PC-9 (cell line): ENCODE measurements around the gene MAP3K2. TPM values are rescaled to one million over a fixed set of nuclear protein-coding genes. Genes with fewer than 3 reads are reported as not detected.

ENCODE experiments used
- BruUV-seq: library from RNA; stranded (reverse); fragments of 400-500 nt; replicated peaks from 2 replicates; lab custom pipeline; 2021; lab: Mats Ljungman, UMichigan
- CTCF ChIA-PET: fragments of 300-600 bp; sonication (Branson Sonifier 250); formaldehyde crosslinking; loops from one replicate; lab custom pipeline; 2022; ENCODE audit warnings: antibody characterized with exemption; lab: Charles Lee
- POLR2A ChIA-PET: fragments of 300-600 bp; sonication (Branson Sonifier 250); formaldehyde crosslinking; loops from one replicate; lab custom pipeline; 2022; ENCODE audit warnings: antibody characterized with exemption; ENCODE audit not compliant: unreplicated experiment; lab: Charles Lee
- DNase-seq, 2 experiments: peaks; one replicate each; pipeline versions ENCODE4 v3.0.0 to v3.0.0-alpha.2; 2015 to 2022; ENCODE audit warnings: mixed read lengths in 1 of 2
- H2AFZ ChIP-seq: fragments of 200-600 bp; sonication (generic); 2 replicates; pipeline ENCODE4 v1.8.1; 2017; ENCODE audit warnings: antibody characterized with exemption
- H3F3A ChIP-seq: fragments of 200-600 bp; sonication (generic); 2 replicates; pipeline ENCODE4 v1.8.1; 2017; ENCODE audit warnings: antibody characterized with exemption, mild to moderate bottlenecking, low read depth; ENCODE audit not compliant: insufficient read depth
- H3K27ac ChIP-seq: fragments of 200-600 bp; sonication (generic); 2 replicates; pipeline ENCODE4 v1.6.1; 2016; ENCODE audit warnings: mixed run types
- H3K27me3 ChIP-seq: fragments of 200-600 bp; sonication (generic); 2 replicates; pipeline ENCODE4 v1.6.1; 2016; ENCODE audit warnings: low read depth, mixed run types; ENCODE audit not compliant: insufficient read depth
- H3K36me3 ChIP-seq: fragments of 200-600 bp; sonication (generic); 2 replicates; pipeline ENCODE4 v1.6.1; 2016; ENCODE audit warnings: low read depth, mixed run types
- H3K4me1 ChIP-seq: fragments of 200-600 bp; sonication (generic); replicated peaks from 2 replicates; pipeline ENCODE4 v1.6.1; 2016; ENCODE audit warnings: mixed run types; ENCODE audit not compliant: insufficient read depth
- H3K4me2 ChIP-seq: fragments of 200-600 bp; sonication (generic); 2 replicates; pipeline ENCODE4 v1.6.1; 2017; ENCODE audit warnings: mixed run types
- H3K4me3 ChIP-seq: fragments of 200-600 bp; sonication (generic); 2 replicates; pipeline ENCODE4 v1.6.1; 2016; ENCODE audit warnings: mixed run types
- H3K79me2 ChIP-seq: fragments of 200-600 bp; sonication (generic); 2 replicates; pipeline ENCODE4 v1.6.1; 2017; ENCODE audit warnings: low read depth, mixed run types
- H3K9me2 ChIP-seq: fragments of 200-600 bp; sonication (generic); 2 replicates; pipeline ENCODE4 v1.8.1; 2017; ENCODE audit warnings: mild to moderate bottlenecking; ENCODE audit not compliant: insufficient read depth
- H3K9me3 ChIP-seq: fragments of 200-600 bp; sonication (generic); 2 replicates; pipeline ENCODE4 v1.8.1; 2016; ENCODE audit warnings: low read depth; ENCODE audit not compliant: insufficient read depth
- H4K20me1 ChIP-seq: fragments of 200-600 bp; sonication (generic); 2 replicates; pipeline ENCODE4 v1.8.1; 2017; ENCODE audit not compliant: insufficient read depth
- EZH2 ChIP-seq: fragments of 200-600 bp; sonication (generic); IDR thresholded peaks from 2 replicates; pipeline ENCODE4 v1.8.0; 2017; ENCODE audit warnings: antibody characterized with exemption, low read depth
- intact Hi-C: fragments of 100-400 bp; cut with micrococcal nuclease; formaldehyde crosslinking; loops from one replicate; pipeline ENCODE4 v1.10.0; 2022; ENCODE audit not compliant: unreplicated experiment
- total RNA-seq: library from RNA; stranded (reverse); gene quantifications from 2 replicates; pipeline ENCODE4 v1.2.3, GENCODE V29; 2021
- TF ChIP-seq, protein P1 (sequence below): fragments of 200-600 bp; sonication (generic); conservative IDR thresholded peaks from 2 replicates; pipeline ENCODE4 v1.6.1; 2017; ENCODE audit warnings: mixed run types, antibody characterized with exemption, mild to moderate bottlenecking, moderate library complexity

The MAP3K2 gene
- total RNA-seq, 1 experiment from 2014 or later: 81.2 TPM

- TF ChIP-seq EZH2: no peak
- TF ChIP-seq, protein P1, sequence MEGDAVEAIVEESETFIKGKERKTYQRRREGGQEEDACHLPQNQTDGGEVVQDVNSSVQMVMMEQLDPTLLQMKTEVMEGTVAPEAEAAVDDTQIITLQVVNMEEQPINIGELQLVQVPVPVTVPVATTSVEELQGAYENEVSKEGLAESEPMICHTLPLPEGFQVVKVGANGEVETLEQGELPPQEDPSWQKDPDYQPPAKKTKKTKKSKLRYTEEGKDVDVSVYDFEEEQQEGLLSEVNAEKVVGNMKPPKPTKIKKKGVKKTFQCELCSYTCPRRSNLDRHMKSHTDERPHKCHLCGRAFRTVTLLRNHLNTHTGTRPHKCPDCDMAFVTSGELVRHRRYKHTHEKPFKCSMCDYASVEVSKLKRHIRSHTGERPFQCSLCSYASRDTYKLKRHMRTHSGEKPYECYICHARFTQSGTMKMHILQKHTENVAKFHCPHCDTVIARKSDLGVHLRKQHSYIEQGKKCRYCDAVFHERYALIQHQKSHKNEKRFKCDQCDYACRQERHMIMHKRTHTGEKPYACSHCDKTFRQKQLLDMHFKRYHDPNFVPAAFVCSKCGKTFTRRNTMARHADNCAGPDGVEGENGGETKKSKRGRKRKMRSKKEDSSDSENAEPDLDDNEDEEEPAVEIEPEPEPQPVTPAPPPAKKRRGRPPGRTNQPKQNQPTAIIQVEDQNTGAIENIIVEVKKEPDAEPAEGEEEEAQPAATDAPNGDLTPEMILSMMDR: no peak
- no TSS peak for BruUV-seq
- Histone ChIP-seq H3K4me3 (no peak overlapping the region), H3K4me1 (no peaks in the 10 kb centered on the region), H3K79me2 (0 out of 2 replicates have a peak, but pooled peaks cover 24% of the 10 kb centered on the region), H3K27me3 (no peaks in the 10 kb centered on the region), H3K9me2 (no peaks in the 10 kb centered on the region), H3K36me3 (peaks cover 88% of the 10 kb centered on the region), H3F3A (0 out of 2 replicates have a peak, but pooled peaks cover 6% of the 10 kb centered on the region), H3K4me2 (no peak overlapping the region), H4K20me1 (peaks cover 9% of the 10 kb centered on the region), H3K27ac (no peak overlapping the region), H2AFZ (no peak overlapping the region), H3K9me3 (no peaks in the 10 kb centered on the region)
- CTCF ChIA-PET: no interaction called here
- POLR2A ChIA-PET: no interaction called here
- intact Hi-C loops: no loop called here
- no peak for DNase-seq
These were observed 104.5 kb downstream of the MAP3K2 start for GRCh38 chr2:127283275-127283674.

DNA sequence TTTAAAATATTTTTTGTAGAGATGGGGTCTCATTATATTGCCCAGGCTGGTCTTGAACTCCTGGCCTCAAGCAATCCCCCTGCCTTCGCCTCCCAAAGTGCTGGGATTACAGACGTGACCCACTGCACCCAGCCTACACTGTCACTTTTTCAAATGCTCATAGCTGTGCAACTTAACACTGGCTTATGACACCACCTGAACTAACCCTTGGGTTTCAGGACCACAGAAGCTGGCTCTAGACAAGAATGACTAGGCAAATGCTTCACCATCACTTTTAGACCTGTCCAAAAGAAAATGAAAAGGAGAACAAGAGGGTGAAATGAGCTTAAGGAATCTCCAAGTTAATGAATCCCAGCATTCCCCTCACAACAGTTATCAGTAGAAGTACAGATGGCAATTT is 107.1 kb downstream of the MAP3K2 start:
- Histone ChIP-seq H3K36me3 (peaks cover 75% of the 10 kb centered on the region), H3K4me3 (no peak overlapping the region), H3K4me2 (no peak overlapping the region), H2AFZ (no peak overlapping the region), H3K4me1 (no peaks in the 10 kb centered on the region), H3K9me3 (no peaks in the 10 kb centered on the region), H3K27me3 (no peaks in the 10 kb centered on the region), H3K9me2 (no peaks in the 10 kb centered on the region), H3F3A (0 out of 2 replicates have a peak, but pooled peaks cover 6% of the 10 kb centered on the region), H4K20me1 (peaks cover 9% of the 10 kb centered on the region), H3K27ac (no peak overlapping the region), H3K79me2 (peaks cover 24% of the 10 kb centered on the region; the same call in 1 of the 2 replicates)
- TF ChIP-seq, protein P1: no peak
- TF ChIP-seq EZH2: no peak
- no peak for DNase-seq
- no TSS peak for BruUV-seq
- ChIA-PET CTCF (no interaction called here), POLR2A (interaction anchor here (0.6 kb wide), 1 partner anchor 12 kb away, joined by 6 read pairs; no protein-coding TSS in a partner anchor)
- intact Hi-C loops: no loop called here

- ChIA-PET CTCF (no interaction called here), POLR2A (no interaction called here)
- Histone ChIP-seq H3K4me3 (no peak overlapping the region), H3K4me2 (no peak overlapping the region), H3K4me1 (no peaks in the 10 kb centered on the region), H3K27ac (no peak overlapping the region), H3K36me3 (peaks cover 75% of the 10 kb centered on the region), H3F3A (0 out of 2 replicates have a peak, but pooled peaks cover 6% of the 10 kb centered on the region), H4K20me1 (peaks cover 9% of the 10 kb centered on the region), H3K9me2 (no peaks in the 10 kb centered on the region), H2AFZ (no peak overlapping the region), H3K27me3 (no peaks in the 10 kb centered on the region), H3K9me3 (no peaks in the 10 kb centered on the region), H3K79me2 (peaks cover 24% of the 10 kb centered on the region; the same call in 1 of the 2 replicates)
- TF ChIP-seq, protein P1: no peak
- no peak for TF ChIP-seq EZH2
- intact Hi-C loops: no loop called here
- BruUV-seq: no TSS peak
- DNase-seq: no peak
These were observed 108.0 kb downstream of the MAP3K2 start for GRCh38 chr2:127279781-127280180.
